Measurements from ENCODE around the gene TNIP2.

- TF ChIP-seq EZH2 (IDR thresholded peaks at IDR 0.05; ENCODE audit: insufficient read depth, poor library complexity, severe bottlenecking) (no peak), EZH2phosphoT487 (IDR thresholded peaks at IDR 0.05; ENCODE audit: insufficient read depth, low read depth) (no peak)
These were observed 57.6 kb downstream of the TNIP2 start for GRCh38 chr4:2698504-2698903.
